ENCODE data around the gene SULT2B1. TPM values are rescaled to one million over a fixed set of nuclear protein-coding genes. Genes with fewer than 3 reads are reported as not detected.

Gene SULT2B1
- polyA plus RNA-seq, 1 donor from 2014 or later = not detected

DNA sequence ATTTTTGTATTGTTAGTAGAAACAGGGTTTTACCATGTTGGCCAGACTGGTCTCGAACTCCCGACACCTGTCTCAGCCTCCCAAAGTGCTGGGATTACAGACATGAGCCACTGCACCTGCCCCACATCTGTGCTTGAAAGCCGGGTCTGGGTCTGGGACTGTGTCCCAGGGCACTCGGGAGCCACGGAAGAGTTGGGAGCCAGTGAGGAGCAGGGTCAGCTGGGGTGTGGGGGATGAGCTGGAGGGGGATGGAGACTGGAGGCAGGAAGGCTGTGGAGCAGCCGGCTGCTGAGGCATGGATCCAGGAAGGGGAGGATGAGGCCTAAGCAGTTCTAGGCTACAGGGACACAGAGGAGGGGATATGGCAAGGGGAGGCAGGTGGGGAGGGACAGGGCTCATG lies 43.9 kb downstream of the SULT2B1 start:
- H3K36me3 ChIP-seq (ENCODE audit: insufficient read depth, low read length) = no peaks in the 10 kb centered on the region
- H3K4me2 ChIP-seq (ENCODE audit: low read length) = no peak overlapping the region
- TF ChIP-seq EZH2 (IDR thresholded peaks at IDR 0.05; ENCODE audit: borderline replicate concordance, insufficient read depth, low read length, poor library complexity, severe bottlenecking) (no peak), POLR2AphosphoS5 (IDR thresholded peaks at IDR 0.05) (no peak), TAF1 (IDR thresholded peaks at IDR 0.05; ENCODE audit: low read depth) (no peak)
- TF ChIP-seq, protein P1, sequence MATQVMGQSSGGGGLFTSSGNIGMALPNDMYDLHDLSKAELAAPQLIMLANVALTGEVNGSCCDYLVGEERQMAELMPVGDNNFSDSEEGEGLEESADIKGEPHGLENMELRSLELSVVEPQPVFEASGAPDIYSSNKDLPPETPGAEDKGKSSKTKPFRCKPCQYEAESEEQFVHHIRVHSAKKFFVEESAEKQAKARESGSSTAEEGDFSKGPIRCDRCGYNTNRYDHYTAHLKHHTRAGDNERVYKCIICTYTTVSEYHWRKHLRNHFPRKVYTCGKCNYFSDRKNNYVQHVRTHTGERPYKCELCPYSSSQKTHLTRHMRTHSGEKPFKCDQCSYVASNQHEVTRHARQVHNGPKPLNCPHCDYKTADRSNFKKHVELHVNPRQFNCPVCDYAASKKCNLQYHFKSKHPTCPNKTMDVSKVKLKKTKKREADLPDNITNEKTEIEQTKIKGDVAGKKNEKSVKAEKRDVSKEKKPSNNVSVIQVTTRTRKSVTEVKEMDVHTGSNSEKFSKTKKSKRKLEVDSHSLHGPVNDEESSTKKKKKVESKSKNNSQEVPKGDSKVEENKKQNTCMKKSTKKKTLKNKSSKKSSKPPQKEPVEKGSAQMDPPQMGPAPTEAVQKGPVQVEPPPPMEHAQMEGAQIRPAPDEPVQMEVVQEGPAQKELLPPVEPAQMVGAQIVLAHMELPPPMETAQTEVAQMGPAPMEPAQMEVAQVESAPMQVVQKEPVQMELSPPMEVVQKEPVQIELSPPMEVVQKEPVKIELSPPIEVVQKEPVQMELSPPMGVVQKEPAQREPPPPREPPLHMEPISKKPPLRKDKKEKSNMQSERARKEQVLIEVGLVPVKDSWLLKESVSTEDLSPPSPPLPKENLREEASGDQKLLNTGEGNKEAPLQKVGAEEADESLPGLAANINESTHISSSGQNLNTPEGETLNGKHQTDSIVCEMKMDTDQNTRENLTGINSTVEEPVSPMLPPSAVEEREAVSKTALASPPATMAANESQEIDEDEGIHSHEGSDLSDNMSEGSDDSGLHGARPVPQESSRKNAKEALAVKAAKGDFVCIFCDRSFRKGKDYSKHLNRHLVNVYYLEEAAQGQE (IDR thresholded peaks at IDR 0.05; ENCODE audit: borderline replicate concordance) = no peak
- TF ChIP-seq, protein P2, sequence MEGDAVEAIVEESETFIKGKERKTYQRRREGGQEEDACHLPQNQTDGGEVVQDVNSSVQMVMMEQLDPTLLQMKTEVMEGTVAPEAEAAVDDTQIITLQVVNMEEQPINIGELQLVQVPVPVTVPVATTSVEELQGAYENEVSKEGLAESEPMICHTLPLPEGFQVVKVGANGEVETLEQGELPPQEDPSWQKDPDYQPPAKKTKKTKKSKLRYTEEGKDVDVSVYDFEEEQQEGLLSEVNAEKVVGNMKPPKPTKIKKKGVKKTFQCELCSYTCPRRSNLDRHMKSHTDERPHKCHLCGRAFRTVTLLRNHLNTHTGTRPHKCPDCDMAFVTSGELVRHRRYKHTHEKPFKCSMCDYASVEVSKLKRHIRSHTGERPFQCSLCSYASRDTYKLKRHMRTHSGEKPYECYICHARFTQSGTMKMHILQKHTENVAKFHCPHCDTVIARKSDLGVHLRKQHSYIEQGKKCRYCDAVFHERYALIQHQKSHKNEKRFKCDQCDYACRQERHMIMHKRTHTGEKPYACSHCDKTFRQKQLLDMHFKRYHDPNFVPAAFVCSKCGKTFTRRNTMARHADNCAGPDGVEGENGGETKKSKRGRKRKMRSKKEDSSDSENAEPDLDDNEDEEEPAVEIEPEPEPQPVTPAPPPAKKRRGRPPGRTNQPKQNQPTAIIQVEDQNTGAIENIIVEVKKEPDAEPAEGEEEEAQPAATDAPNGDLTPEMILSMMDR (IDR thresholded peaks at IDR 0.05; ENCODE audit: poor library complexity, severe bottlenecking) = no peak
- H3K9me3 ChIP-seq (ENCODE audit: low read length) = no peaks in the 10 kb centered on the region
- no peak overlapping the region for H2AFZ ChIP-seq (ENCODE audit: low read depth, low read length)
- no peaks in the 10 kb centered on the region for H3K79me2 ChIP-seq (replicated peaks; ENCODE audit: insufficient read depth, low read length)
- no peak overlapping the region for H3K4me3 ChIP-seq (ENCODE audit: low read length)
- no peaks in the 10 kb centered on the region for H3K27me3 ChIP-seq (ENCODE audit: insufficient read depth, low read depth, low read length)
- no peak overlapping the region for H3K27ac ChIP-seq (ENCODE audit: low read length)
- no peaks in the 10 kb centered on the region for H4K20me1 ChIP-seq (ENCODE audit: insufficient read depth)
- H3F3A ChIP-seq (ENCODE audit: insufficient read depth, low read length, poor library complexity, severe bottlenecking) = no peaks in the 10 kb centered on the region
- H3K9ac ChIP-seq (ENCODE audit: low read length) = no peak overlapping the region
- H3K9me2 ChIP-seq (ENCODE audit: insufficient read depth, low read length) = no peaks in the 10 kb centered on the region

- Histone ChIP-seq H3F3A (ENCODE audit: insufficient read depth, low read length, poor library complexity, severe bottlenecking) (no peaks in the 10 kb centered on the region), H3K9me3 (ENCODE audit: low read length) (no peaks in the 10 kb centered on the region), H3K9ac (ENCODE audit: low read length) (no peak overlapping the region), H3K36me3 (ENCODE audit: insufficient read depth, low read length) (no peaks in the 10 kb centered on the region), H3K4me3 (ENCODE audit: low read length) (no peak overlapping the region), H3K27ac (ENCODE audit: low read length) (no peak overlapping the region), H3K79me2 (replicated peaks; ENCODE audit: insufficient read depth, low read length) (no peaks in the 10 kb centered on the region), H2AFZ (ENCODE audit: low read depth, low read length) (no peak overlapping the region), H4K20me1 (ENCODE audit: insufficient read depth) (no peaks in the 10 kb centered on the region), H3K9me2 (ENCODE audit: insufficient read depth, low read length) (no peaks in the 10 kb centered on the region), H3K4me2 (ENCODE audit: low read length) (no peak overlapping the region), H3K27me3 (ENCODE audit: insufficient read depth, low read depth, low read length) (no peaks in the 10 kb centered on the region)
- TF ChIP-seq EZH2 (IDR thresholded peaks at IDR 0.05; ENCODE audit: borderline replicate concordance, insufficient read depth, low read length, poor library complexity, severe bottlenecking) (no peak), RAD21 (conservative IDR thresholded peaks at IDR 0.05) (no peak), POLR2AphosphoS5 (IDR thresholded peaks at IDR 0.05) (no peak)
These were observed 44.3 kb downstream of the SULT2B1 start for GRCh38 chr19:48596237-48596636.

GRCh38 chr19:48596679-48597465 lies 44.9 kb downstream of the SULT2B1 start:
- Histone ChIP-seq H3K9me3 (ENCODE audit: low read length) (no peaks in the 10 kb centered on the region), H3K4me3 (ENCODE audit: low read length) (no peak overlapping the region), H3F3A (ENCODE audit: insufficient read depth, low read length, poor library complexity, severe bottlenecking) (no peaks in the 10 kb centered on the region), H3K9ac (ENCODE audit: low read length) (no peak overlapping the region), H3K9me2 (ENCODE audit: insufficient read depth, low read length) (no peaks in the 10 kb centered on the region), H3K27ac (ENCODE audit: low read length) (no peak overlapping the region), H3K36me3 (ENCODE audit: insufficient read depth, low read length) (no peaks in the 10 kb centered on the region), H2AFZ (ENCODE audit: low read depth, low read length) (no peak overlapping the region), H3K79me2 (replicated peaks; ENCODE audit: insufficient read depth, low read length) (no peaks in the 10 kb centered on the region), H4K20me1 (ENCODE audit: insufficient read depth) (no peaks in the 10 kb centered on the region), H3K4me2 (ENCODE audit: low read length) (no peak overlapping the region), H3K27me3 (ENCODE audit: insufficient read depth, low read depth, low read length) (no peaks in the 10 kb centered on the region)
- no peak for TF ChIP-seq MXI1 (conservative IDR thresholded peaks at IDR 0.05; ENCODE audit: poor library complexity, severe bottlenecking)
- no peak for TF ChIP-seq SMC3 (conservative IDR thresholded peaks at IDR 0.05; ENCODE audit: poor library complexity)
- no peak for TF ChIP-seq POLR2AphosphoS5 (IDR thresholded peaks at IDR 0.05)
- TF ChIP-seq RAD21 (conservative IDR thresholded peaks at IDR 0.05) = no peak
- TF ChIP-seq EP300 (conservative IDR thresholded peaks at IDR 0.05; ENCODE audit: poor library complexity, severe bottlenecking) = no peak
- TF ChIP-seq, protein P2 (IDR thresholded peaks at IDR 0.05; ENCODE audit: poor library complexity, severe bottlenecking) = no peak
- no peak for TF ChIP-seq EZH2 (IDR thresholded peaks at IDR 0.05; ENCODE audit: borderline replicate concordance, insufficient read depth, low read length, poor library complexity, severe bottlenecking)
- TF ChIP-seq, protein P1 (IDR thresholded peaks at IDR 0.05; ENCODE audit: borderline replicate concordance) = no peak
- TF ChIP-seq TAF1 (IDR thresholded peaks at IDR 0.05; ENCODE audit: low read depth) = no peak

Measured in neural cell (in vitro differentiated cells).